Neuronal stem cell (in vitro differentiated cells): ENCODE results near the gene AMIGO1.
A peak's percentile ranks its signal among the peaks of the same experiment; 100 is the strongest.

ENCODE experiments used
- DNase-seq: peaks from one replicate; pipeline ENCODE4 v3.0.0-alpha.2; 2013; ENCODE audit warnings: low spot score
- H2AFZ ChIP-seq: one replicate; pipeline ENCODE4 v1.6.1; 2013; ENCODE audit warnings: mild to moderate bottlenecking, low read length, inconsistent platforms
- H2AK5ac ChIP-seq: 2 replicates; pipeline ENCODE4 v1.6.1; 2013; ENCODE audit warnings: low read depth, mild to moderate bottlenecking, inconsistent platforms, low read length, moderate library complexity, mixed read lengths
- H2BK120ac ChIP-seq: 2 replicates; pipeline ENCODE4 v1.6.1; 2013; ENCODE audit warnings: low read depth, mild to moderate bottlenecking, inconsistent platforms, low read length, moderate library complexity, mixed read lengths
- H2BK12ac ChIP-seq: one replicate; pipeline ENCODE4 v1.6.1; 2013; ENCODE audit warnings: low read length, inconsistent platforms
- H2BK15ac ChIP-seq: 2 replicates; pipeline ENCODE4 v1.6.1; 2013; ENCODE audit warnings: mild to moderate bottlenecking, low read length, inconsistent platforms, mixed read lengths
- H2BK5ac ChIP-seq: one replicate; pipeline ENCODE4 v1.6.1; 2013; ENCODE audit warnings: inconsistent platforms, mild to moderate bottlenecking, low read length, moderate library complexity
- H3K14ac ChIP-seq: one replicate; pipeline ENCODE4 v1.6.1; 2013; ENCODE audit warnings: low read length, inconsistent platforms
- H3K18ac ChIP-seq: 2 replicates; pipeline ENCODE4 v1.6.1; 2013; ENCODE audit warnings: low read length, inconsistent platforms
- H3K23ac ChIP-seq: 2 replicates; pipeline ENCODE4 v1.6.1; 2013; ENCODE audit warnings: low read depth, mild to moderate bottlenecking, mixed read lengths, low read length, inconsistent platforms; ENCODE audit not compliant: poor library complexity
- H3K27ac ChIP-seq: replicated peaks from 3 replicates; pipeline ENCODE4 v1.5.1; 2013; ENCODE audit warnings: low read length, inconsistent platforms
- H3K27me3 ChIP-seq, 3 experiments: 2 replicates each; pipeline ENCODE4 v1.6.1; 2013; ENCODE audit warnings: low read length in 3 of 3, mild to moderate bottlenecking in 2 of 3, inconsistent platforms in 1 of 3, low read depth in 1 of 3, mixed read lengths in 1 of 3, moderate library complexity in 1 of 3; ENCODE audit not compliant: control insufficient read depth in 3 of 3, insufficient read depth in 3 of 3
- H3K36me3 ChIP-seq, 2 donors: replicated peaks in 1 of 2; 2 replicates each; pipeline ENCODE4 v1.6.1; 2013; ENCODE audit warnings: low read length in 2 of 2; ENCODE audit not compliant: control insufficient read depth in 2 of 2, insufficient read depth in 2 of 2
- H3K4ac ChIP-seq: 2 replicates; pipeline ENCODE4 v1.6.1; 2013; ENCODE audit warnings: inconsistent platforms, mild to moderate bottlenecking, low read length, moderate library complexity
- H3K4me1 ChIP-seq, 2 donors: 1 replicate in 1 of 2; 2 replicates in 1 of 2; pipeline ENCODE4 v1.6.1; 2013; ENCODE audit warnings: low read length in 2 of 2, low read depth in 1 of 2; ENCODE audit not compliant: control insufficient read depth in 2 of 2, insufficient read depth in 1 of 2
- H3K4me2 ChIP-seq: one replicate; pipeline ENCODE4 v1.6.1; 2013; ENCODE audit warnings: mild to moderate bottlenecking, low read length, inconsistent platforms; ENCODE audit not compliant: insufficient read depth, poor library complexity, severe bottlenecking
- H3K4me3 ChIP-seq, 2 donors: 2 replicates each; pipeline ENCODE4 v1.5.1; 2013; ENCODE audit warnings: low read length in 2 of 2, mild to moderate bottlenecking in 2 of 2, inconsistent platforms in 1 of 2, moderate library complexity in 1 of 2
- H3K79me1 ChIP-seq: one replicate; pipeline ENCODE4 v1.6.1; 2013; ENCODE audit warnings: low read depth, mild to moderate bottlenecking, inconsistent platforms, low read length, moderate library complexity
- H3K9ac ChIP-seq: one replicate; pipeline ENCODE4 v1.6.1; 2013; ENCODE audit warnings: mild to moderate bottlenecking, low read depth, low read length, inconsistent platforms; ENCODE audit not compliant: poor library complexity
- H3K9me3 ChIP-seq, 2 donors: replicated peaks in 1 of 2; 2 replicates each; pipeline versions ENCODE3 to v1.6.1; 2013; ENCODE audit warnings: low read length in 2 of 2, mild to moderate bottlenecking in 2 of 2, inconsistent platforms in 1 of 2, low read depth in 1 of 2, mixed read lengths in 1 of 2, moderate library complexity in 1 of 2; ENCODE audit not compliant: control insufficient read depth in 2 of 2, insufficient read depth in 1 of 2
- H4K8ac ChIP-seq: one replicate; pipeline ENCODE4 v1.6.1; 2013; ENCODE audit warnings: low read depth, mild to moderate bottlenecking, inconsistent platforms, low read length, moderate library complexity
- H4K91ac ChIP-seq: one replicate; pipeline ENCODE4 v1.6.1; 2013; ENCODE audit warnings: low read length, low read depth, mild to moderate bottlenecking, inconsistent platforms; ENCODE audit not compliant: poor library complexity
- WGBS, 2 donors: extraction: QIAGEN DNeasy Blood & Tissue Kit; methylation state at CpG; one replicate each; pipeline ENCODE4 v1.1.7; 2013; ENCODE audit warnings: missing lambda C conversion rate in 2 of 2, mixed read lengths in 1 of 2; ENCODE audit not compliant: insufficient read length in 2 of 2, insufficient replicate concordance in 1 of 2; ENCODE audit errors: extremely low coverage in 2 of 2; 5-methylcytosine and 5-hydroxymethylcytosine counted together

The AMIGO1 gene

DNA sequence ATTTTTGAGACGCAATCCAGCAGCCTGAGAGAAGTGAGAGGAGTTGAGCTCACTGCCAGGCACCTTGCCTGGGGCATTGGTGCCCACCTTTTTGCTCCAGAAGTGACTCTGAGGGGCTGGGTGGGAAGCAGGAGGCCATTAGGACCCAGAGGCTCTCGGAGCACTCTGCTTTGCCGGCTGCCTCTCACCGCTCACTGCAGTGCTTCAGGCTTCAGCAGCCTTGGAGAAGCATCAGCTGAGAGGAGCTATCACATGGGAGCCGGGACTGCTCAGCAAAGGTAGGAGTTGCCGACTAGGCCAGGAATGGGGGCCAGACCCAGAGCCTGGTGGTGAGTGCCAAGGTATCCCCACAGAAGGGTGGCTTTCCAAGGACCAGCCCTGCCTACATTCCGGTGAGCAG is 30.1 kb upstream of the AMIGO1 start, which contains the start of gene GPR61:
GPR61 (plus strand) TSS at position 197 of the 400 bp plus-strand sequence. CDS start 3,151 bp downstream, outside the sequence.
- no peak within 1 kb of the TSS for H3K4me3 ChIP-seq
- no peak for DNase-seq
- peaks cover 0 to 45% (median 0%) of the 10 kb centered on the region in 3 experiments for H3K27me3 ChIP-seq
- peak within 1 kb of the TSS; percentile 75 for H3K9ac ChIP-seq
- H3K9me3 ChIP-seq: no peaks in the 10 kb centered on the region
- no peak within 1 kb of the TSS for H4K91ac ChIP-seq
- H3K27ac ChIP-seq: no peak within 1 kb of the TSS
- H3K4me1 ChIP-seq: peaks cover 2 to 5% of the 10 kb centered on the region in 2 donors
- no peak within 1 kb of the TSS for H3K23ac ChIP-seq
- H3K79me1 ChIP-seq: no peaks in the 10 kb centered on the region
- H3K36me3 ChIP-seq: no peaks in the 10 kb centered on the region
- H2BK5ac ChIP-seq: no peak within 1 kb of the TSS
- H3K4me2 ChIP-seq: no peak within 1 kb of the TSS
- H3K14ac ChIP-seq: no peak within 1 kb of the TSS
- no peak within 1 kb of the TSS for H2BK15ac ChIP-seq
- peak within 1 kb of the TSS; percentile 47 for H2AFZ ChIP-seq
- H2BK120ac ChIP-seq: peak within 1 kb of the TSS; percentile 18
- no peak within 1 kb of the TSS for H3K4ac ChIP-seq
- H2AK5ac ChIP-seq: no peak within 1 kb of the TSS
- no peak within 1 kb of the TSS for H4K8ac ChIP-seq
- no CpG with 5 or more reads among the region's 7 CpGs for WGBS, 2 donors
- no peak within 1 kb of the TSS for H2BK12ac ChIP-seq
- H3K18ac ChIP-seq: no peak within 1 kb of the TSS

DNA sequence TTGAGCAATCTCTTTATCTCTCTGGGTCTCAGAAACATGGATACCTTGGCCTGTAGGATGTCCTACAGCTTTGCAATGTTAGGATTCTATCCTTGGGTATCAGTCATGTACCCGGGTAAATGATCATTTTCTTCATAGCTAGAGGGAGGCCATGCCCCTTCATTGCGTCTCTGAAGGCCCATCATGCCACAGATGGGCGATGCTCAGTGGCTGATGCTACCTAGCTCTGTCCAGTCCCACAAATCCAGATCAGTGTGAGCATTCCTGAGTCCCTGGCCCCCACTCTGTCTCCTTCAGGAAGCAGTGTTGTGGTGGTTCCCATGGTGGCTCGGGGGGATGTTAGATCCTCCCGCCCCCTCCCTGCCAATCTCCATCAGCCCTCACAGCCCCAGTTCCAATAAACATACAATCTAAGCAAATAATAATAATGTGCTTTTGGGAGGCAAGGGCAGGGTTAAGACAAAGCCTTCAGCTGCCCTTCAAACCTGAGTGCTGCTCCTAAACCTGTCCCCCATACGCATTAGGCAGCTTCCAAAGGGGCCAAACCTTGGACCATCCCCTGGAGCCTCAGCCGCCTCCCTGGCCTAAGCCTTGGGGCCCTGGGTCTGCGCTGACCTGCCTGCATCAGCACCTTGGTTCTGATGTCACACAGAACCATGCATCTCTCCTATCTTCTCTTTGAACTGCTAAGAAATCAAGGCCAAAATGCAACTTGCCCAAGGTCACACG is 29.5 kb upstream of the AMIGO1 start:
- Histone ChIP-seq H3K9me3 (no peaks in the 10 kb centered on the region), H3K36me3 (no peaks in the 10 kb centered on the region), H2BK12ac (no peak overlapping the region), H3K27ac (no peak overlapping the region), H3K79me1 (no peaks in the 10 kb centered on the region), H3K4me1 (peaks cover 2 to 5% of the 10 kb centered on the region in 2 donors), H2BK120ac (peak overlapping the region; percentile 18), H4K8ac (no peak overlapping the region), H2BK5ac (no peak overlapping the region), H3K4ac (no peak overlapping the region), H3K9ac (peak overlapping the region; percentile 75), H3K14ac (no peak overlapping the region), H3K23ac (no peak overlapping the region), H2BK15ac (no peak overlapping the region), H3K4me2 (no peak overlapping the region), H3K18ac (no peak overlapping the region), H3K4me3 (no peak overlapping the region), H2AK5ac (no peak overlapping the region), H4K91ac (no peak overlapping the region), H2AFZ (no peak overlapping the region), H3K27me3 (peaks cover 0 to 45% (median 0%) of the 10 kb centered on the region in 3 experiments)
- no peak for DNase-seq
- no CpG with 5 or more reads among the region's 9 CpGs for WGBS, 2 donors

DNA sequence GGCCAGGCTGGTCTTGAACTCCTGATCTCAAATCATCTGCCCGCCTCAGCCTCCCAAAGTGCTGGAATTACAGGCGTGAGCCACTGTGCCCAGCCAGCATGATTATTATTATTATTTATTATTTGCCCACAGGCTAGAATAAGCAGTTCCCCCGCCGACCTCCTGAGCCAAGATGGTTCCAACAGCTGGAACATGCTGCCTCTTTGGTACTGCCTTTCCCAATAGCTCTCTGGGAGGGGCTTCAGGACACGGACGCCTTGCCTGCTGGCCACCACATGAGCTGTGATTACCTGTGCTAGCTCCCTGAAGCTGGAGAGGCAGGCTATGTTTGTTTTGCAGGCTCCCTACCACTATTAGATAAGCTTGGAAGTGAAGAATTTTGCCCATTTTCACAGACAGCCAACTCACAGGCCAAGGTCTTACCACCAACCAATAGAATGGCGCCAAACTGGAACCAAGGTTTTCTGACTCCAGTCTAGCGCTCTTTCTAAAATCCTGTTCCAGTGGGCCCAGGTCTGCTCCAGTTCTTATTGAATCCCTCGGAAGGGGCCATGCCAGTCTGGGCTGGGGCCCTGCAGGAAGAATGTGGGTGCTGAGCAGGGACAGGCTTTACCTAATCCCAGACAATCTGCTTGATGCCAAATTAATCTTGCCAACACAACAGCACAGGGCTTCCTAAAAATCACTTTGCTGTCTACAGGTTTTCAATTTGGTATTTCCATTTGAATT is 28.1 kb upstream of the AMIGO1 start:
- H3K27ac ChIP-seq: no peak overlapping the region
- H3K4me2 ChIP-seq: no peak overlapping the region
- no peak overlapping the region for H2AFZ ChIP-seq
- H2BK12ac ChIP-seq: no peak overlapping the region
- no peak overlapping the region for H3K9ac ChIP-seq
- no peak overlapping the region for H2BK120ac ChIP-seq
- H3K27me3 ChIP-seq: peaks cover 0 to 45% (median 0%) of the 10 kb centered on the region in 3 experiments
- H3K14ac ChIP-seq: no peak overlapping the region
- H4K91ac ChIP-seq: no peak overlapping the region
- no CpG with 5 or more reads among the region's 9 CpGs for WGBS, 2 donors
- no peak overlapping the region for H2BK5ac ChIP-seq
- no peaks in the 10 kb centered on the region for H3K36me3 ChIP-seq
- no peak overlapping the region for H4K8ac ChIP-seq
- H2AK5ac ChIP-seq: no peak overlapping the region
- H3K9me3 ChIP-seq: no peaks in the 10 kb centered on the region
- no peak for DNase-seq
- no peak overlapping the region for H3K4ac ChIP-seq
- H3K79me1 ChIP-seq: no peaks in the 10 kb centered on the region
- H3K18ac ChIP-seq: no peak overlapping the region
- peaks cover 3 to 6% of the 10 kb centered on the region in 2 donors for H3K4me1 ChIP-seq
- no peak overlapping the region for H3K23ac ChIP-seq
- no peak overlapping the region for H2BK15ac ChIP-seq
- H3K4me3 ChIP-seq: no peak overlapping the region

- no peak overlapping the region for H2BK5ac ChIP-seq
- DNase-seq: no peak
- H2AFZ ChIP-seq: peak overlapping the region; percentile 12
- no peak overlapping the region for H3K4me2 ChIP-seq
- no peak overlapping the region for H3K14ac ChIP-seq
- H3K27ac ChIP-seq: no peak overlapping the region
- no peak overlapping the region for H3K9ac ChIP-seq
- H2BK120ac ChIP-seq: no peak overlapping the region
- H2BK12ac ChIP-seq: no peak overlapping the region
- no peak overlapping the region for H3K23ac ChIP-seq
- peak overlapping the region; percentile 9 for H2BK15ac ChIP-seq
- WGBS, 2 donors: no CpG with 5 or more reads among the region's 5 CpGs
- no peaks in the 10 kb centered on the region for H3K36me3 ChIP-seq
- H3K4ac ChIP-seq: no peak overlapping the region
- no peak overlapping the region for H4K91ac ChIP-seq
- no peaks in the 10 kb centered on the region for H3K9me3 ChIP-seq
- no peak overlapping the region for H3K4me3 ChIP-seq
- H2AK5ac ChIP-seq: no peak overlapping the region
- peaks cover 0 to 47% (median 0%) of the 10 kb centered on the region in 3 experiments for H3K27me3 ChIP-seq
- H4K8ac ChIP-seq: no peak overlapping the region
- peaks cover 6 to 11% of the 10 kb centered on the region in 2 donors for H3K4me1 ChIP-seq
- H3K79me1 ChIP-seq: no peaks in the 10 kb centered on the region
- H3K18ac ChIP-seq: no peak overlapping the region
Observed at GRCh38 chr1:109535971-109536491, 26.5 kb upstream of the AMIGO1 start.
